22Rv1 (cell line): ENCODE measurements around the gene CFAP73.

Experiments used
- H3K27ac ChIP-seq: fragments of 450-650 bp; 2 replicates; pipeline ENCODE4 v1.5.1; 2017
- ZFX ChIP-seq: fragments of 450-650 bp; IDR thresholded peaks from 2 replicates; pipeline ENCODE4 v1.6.1; 2017; ENCODE audit warnings: antibody characterized with exemption, borderline replicate concordance
- TF ChIP-seq, protein P1 (sequence below): fragments of 450-650 bp; IDR thresholded peaks from 2 replicates; pipeline ENCODE4 v1.5.1; 2017; ENCODE audit warnings: mild to moderate bottlenecking

The CFAP73 gene

DNA sequence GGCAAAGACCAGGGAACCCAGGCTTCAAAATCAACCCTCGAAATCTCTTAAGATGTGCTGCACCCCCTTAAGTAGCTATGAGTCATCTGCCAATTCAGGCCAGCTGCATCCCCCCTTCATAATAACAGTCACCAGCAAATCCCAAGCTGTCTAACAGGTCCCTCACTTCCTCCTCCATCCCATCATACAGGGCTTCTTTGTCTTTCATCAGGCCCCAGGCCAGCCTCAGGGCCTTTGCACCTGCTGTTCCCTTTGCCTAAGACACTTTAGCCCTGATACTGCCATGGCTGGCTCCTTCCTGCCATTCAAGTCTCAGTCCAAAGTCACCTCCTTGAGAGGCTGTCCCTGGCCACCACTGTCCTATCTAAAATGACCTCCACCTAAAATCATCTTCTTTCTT lies 18.0 kb upstream of the CFAP73 start:
- TF ChIP-seq ZFX = no peak
- TF ChIP-seq, protein P1, sequence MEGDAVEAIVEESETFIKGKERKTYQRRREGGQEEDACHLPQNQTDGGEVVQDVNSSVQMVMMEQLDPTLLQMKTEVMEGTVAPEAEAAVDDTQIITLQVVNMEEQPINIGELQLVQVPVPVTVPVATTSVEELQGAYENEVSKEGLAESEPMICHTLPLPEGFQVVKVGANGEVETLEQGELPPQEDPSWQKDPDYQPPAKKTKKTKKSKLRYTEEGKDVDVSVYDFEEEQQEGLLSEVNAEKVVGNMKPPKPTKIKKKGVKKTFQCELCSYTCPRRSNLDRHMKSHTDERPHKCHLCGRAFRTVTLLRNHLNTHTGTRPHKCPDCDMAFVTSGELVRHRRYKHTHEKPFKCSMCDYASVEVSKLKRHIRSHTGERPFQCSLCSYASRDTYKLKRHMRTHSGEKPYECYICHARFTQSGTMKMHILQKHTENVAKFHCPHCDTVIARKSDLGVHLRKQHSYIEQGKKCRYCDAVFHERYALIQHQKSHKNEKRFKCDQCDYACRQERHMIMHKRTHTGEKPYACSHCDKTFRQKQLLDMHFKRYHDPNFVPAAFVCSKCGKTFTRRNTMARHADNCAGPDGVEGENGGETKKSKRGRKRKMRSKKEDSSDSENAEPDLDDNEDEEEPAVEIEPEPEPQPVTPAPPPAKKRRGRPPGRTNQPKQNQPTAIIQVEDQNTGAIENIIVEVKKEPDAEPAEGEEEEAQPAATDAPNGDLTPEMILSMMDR = no peak
- no peak overlapping the region for H3K27ac ChIP-seq

DNA sequence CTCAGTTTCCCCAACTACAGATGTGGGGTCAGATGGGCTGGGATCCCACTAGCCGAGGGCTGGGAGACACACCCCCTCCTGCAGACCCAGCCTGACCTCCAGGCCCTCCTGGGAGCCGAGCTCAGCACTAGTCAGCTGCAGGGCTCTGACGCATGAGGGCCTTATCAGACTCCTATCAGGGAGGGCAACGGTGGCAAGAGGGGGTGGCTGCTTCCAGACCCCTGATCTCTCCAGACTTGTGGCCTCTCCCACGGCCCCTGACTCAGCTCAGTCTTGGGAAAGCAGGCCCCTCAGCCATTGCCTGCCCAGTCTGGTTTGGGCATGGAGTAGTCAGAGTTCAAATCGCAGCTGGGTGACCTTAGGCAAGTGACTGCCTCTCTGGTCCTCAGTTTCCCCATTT lies 16.5 kb upstream of the CFAP73 start:
- no peak for TF ChIP-seq ZFX
- TF ChIP-seq, protein P1 = no peak
- H3K27ac ChIP-seq = no peak overlapping the region

DNA sequence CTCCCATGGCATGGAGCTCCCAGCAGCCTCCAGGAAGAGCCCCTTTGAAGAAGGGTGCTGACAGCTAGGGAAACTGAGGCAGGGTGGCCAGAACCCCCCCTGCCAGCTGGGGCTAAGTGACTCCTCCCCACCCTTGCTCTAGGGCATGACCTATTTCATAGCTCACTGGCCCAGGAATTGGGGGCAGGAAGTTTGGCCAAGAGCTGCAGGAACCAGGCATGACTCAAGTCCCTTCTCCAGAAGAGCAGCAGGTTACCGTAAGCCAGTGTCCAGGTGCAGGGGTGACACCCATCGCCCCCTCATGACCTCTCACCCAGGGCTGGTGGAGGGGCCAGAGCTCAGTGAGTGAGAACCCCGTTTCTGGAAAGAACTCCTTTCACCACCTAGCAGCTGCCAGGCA lies 15.9 kb upstream of the CFAP73 start:
- no peak overlapping the region for H3K27ac ChIP-seq
- no peak for TF ChIP-seq ZFX
- TF ChIP-seq, protein P1 = no peak

DNA sequence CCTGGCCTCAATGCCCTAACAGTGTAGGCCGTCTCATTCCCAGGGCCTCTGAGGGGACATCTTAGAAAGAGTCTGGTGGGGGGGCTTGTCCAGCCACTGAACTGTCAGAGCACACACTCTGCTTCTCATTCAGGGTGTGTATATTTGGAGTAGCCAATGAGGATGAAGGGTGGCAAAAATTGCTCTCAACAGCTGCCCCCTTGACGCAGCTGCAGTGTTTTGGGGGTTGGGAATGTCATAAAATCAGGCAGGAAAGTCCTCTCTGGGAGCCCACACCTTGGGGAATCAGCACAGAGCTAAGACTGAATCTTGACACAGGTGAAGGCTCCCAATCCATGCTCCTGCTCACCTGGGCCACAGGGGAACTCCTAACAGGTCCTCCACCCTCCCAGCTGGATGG lies 15.5 kb upstream of the CFAP73 start:
- TF ChIP-seq, protein P1 = no peak
- no peak for TF ChIP-seq ZFX
- H3K27ac ChIP-seq = no peak overlapping the region

DNA sequence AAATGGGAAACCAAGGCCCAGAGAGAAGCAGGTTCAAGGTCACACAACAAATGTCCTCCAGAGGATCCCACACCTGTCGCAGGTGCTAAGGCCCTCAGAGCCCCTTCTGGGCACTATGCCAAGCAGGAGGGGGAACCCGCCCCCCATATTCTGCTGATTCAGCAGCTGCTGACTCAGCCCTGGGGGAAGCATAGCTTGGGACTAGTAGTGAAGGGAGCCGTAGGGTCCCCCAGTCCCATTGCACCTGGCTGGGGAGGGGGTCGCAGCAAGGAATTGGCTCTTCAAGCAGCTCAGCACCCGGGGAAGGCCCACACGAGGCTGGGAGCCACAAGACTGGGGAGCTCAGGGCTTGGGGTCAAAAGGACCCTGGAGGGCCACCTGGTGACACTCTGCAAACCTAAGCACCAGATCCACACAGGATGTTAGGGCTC lies 15.0 kb upstream of the CFAP73 start:
- H3K27ac ChIP-seq = no peak overlapping the region
- TF ChIP-seq ZFX = no peak
- TF ChIP-seq, protein P1 = no peak

DNA sequence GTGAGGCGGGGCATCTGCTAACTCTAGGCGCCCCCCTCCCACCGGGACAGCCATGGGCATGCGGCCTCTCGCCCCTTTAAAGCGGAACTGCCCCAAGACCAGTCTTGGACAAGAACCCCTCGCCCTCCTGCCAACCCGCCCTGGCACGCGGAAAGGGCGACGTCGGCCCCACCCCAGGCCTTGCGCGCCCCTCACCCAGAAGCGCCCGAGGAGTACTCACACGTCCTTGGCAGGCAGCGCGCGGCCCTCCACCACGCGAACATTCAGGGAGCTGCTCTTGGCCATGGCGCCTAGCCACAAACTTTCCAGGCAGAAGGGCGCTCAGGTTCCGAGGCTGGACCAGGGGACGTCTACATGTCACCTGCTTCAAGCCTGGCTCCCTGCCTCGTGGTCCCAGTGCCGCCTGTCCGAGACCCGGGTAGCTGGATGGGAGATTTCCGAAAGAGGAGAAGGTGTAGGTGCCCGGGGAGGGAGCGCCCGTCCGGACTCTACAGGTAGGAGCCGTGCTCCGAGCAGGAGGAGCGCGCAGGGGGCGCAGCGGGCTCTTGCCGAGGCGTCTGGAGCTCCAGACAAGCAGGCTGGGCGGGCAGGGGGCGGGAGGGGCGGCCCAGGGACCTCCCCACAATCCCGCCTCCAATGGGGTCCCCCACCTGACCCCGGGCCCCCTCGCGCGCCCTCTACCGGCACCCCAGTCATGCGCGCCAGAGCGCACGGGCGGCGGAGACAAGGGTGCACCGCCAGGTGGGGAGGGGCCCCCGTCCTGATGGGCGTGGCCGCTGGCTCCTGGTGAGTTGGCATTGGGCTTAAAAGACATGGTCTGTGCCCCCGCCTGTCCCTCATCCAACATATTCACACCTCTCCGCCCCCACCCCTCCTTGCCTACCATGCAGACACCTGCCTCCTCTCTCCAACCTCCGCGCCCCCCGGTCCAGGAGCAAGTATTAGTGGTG lies 14.1 kb upstream of the CFAP73 start, which contains the start of gene RASAL1:
TSS of gene RASAL1 (minus strand) at position 584 of the 950 bp plus-strand sequence. CDS start at position 285, 299 bp downstream.
- H3K27ac ChIP-seq = peak within 1 kb of the TSS; percentile 8; the same call in 1 of the 2 replicates
- TF ChIP-seq ZFX = no peak
- TF ChIP-seq, protein P1 = peak; percentile 91

DNA sequence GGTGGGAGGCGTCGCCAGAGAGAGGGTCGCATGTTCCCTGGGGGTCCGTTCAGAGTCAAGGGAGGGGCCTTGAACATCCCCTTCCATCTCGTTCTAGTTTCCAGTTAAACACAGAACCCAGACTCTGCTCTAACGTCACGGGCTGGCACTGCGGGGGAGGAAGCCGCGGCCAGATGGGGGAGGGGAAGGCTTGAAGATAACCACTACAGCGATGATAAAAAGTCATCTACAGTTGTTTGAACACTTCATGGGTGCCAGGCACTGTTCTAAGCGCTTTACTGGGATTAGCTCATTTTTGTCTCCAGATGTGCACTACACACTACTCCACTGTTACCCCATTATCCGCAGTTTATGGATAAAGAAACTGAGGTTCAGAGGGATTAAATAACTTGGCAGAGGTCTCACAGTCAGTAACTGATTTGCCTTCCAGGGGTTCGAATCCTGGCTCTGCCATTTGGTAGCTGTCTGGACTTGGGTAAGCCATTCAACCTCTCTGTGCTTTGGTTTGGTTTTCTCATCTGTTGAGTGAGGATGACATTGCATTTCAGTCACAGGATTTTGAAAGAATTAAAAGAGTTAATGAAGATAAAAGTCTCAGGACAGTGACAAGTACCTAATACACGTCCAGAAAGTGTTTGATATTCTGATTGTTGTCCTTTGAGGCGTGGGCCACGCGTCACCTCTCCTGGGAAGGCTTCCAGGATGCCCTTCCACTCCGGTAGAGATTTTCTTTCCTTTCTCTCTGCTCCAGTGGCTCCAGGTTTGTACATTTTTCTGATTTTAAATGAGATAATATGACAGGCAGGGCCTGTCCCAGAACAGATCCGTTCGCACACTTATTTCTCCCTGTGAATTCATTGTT lies 13.2 kb upstream of the CFAP73 start:
- TF ChIP-seq ZFX = no peak
- TF ChIP-seq, protein P1 = no peak

More for the DNA sequence above, 13.2 kb upstream of the CFAP73 start:
- peak overlapping the region; percentile 8; the same call in 1 of the 2 replicates for H3K27ac ChIP-seq
